ENCODE results near the gene NUTF2.

Gene NUTF2

GRCh38 chr16:67841816-67842508, 4.8 kb upstream of the NUTF2 start, which contains the start of gene THAP11:
TSS of gene THAP11 (plus strand) at chr16:67842320. CDS start at chr16:67842555, 235 bp downstream.
- Histone ChIP-seq H3K36me3 (ENCODE audit: control insufficient read depth, insufficient read depth, low read length) (no peaks in the 10 kb centered on the region), H3K27me3 (ENCODE audit: control insufficient read depth, insufficient read depth, low read length) (no peaks in the 10 kb centered on the region), H3K4me3 (ENCODE audit: low read depth, low read length) (peak within 1 kb of the TSS; percentile 97), H3K9me3 (ENCODE audit: control insufficient read depth, insufficient read depth, low read length) (no peaks in the 10 kb centered on the region), H3K9ac (ENCODE audit: low read depth, low read length) (peak within 1 kb of the TSS; percentile 98), H3K4me1 (ENCODE audit: control insufficient read depth, insufficient read depth, low read length) (peaks cover 25% of the 10 kb centered on the region)

GRCh38 chr16:67842509-67843342, 4.0 kb upstream of the NUTF2 start:
- Histone ChIP-seq H3K9ac (ENCODE audit: low read depth, low read length) (peak overlapping the region; percentile 65), H3K36me3 (ENCODE audit: control insufficient read depth, insufficient read depth, low read length) (no peaks in the 10 kb centered on the region), H3K27me3 (ENCODE audit: control insufficient read depth, insufficient read depth, low read length) (no peaks in the 10 kb centered on the region), H3K4me3 (ENCODE audit: low read depth, low read length) (peak overlapping the region; percentile 97), H3K9me3 (ENCODE audit: control insufficient read depth, insufficient read depth, low read length) (no peaks in the 10 kb centered on the region), H3K4me1 (ENCODE audit: control insufficient read depth, insufficient read depth, low read length) (peaks cover 25% of the 10 kb centered on the region)

DNA sequence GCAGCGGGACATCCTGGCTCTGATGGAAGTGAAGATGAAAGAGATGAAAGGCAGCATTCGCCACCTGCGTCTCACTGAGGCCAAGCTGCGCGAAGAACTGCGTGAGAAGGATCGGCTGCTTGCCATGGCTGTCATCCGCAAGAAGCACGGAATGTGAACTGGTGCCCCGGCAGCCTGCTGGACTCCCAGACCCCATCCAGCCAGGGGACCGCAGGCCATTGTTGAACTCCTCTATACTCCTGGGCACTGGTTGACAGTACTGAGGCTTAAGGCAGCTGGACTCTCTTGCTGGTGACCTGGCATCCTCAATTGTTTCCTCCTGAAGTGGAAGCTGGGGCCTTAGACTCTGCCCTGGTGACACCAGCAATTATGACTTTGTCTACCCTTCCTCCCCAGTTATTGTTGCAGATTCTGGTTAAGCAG, 3.4 kb upstream of the NUTF2 start:
- peak overlapping the region; percentile 97 for H3K4me3 ChIP-seq (ENCODE audit: low read depth, low read length)
- no peaks in the 10 kb centered on the region for H3K9me3 ChIP-seq (ENCODE audit: control insufficient read depth, insufficient read depth, low read length)
- H3K4me1 ChIP-seq (ENCODE audit: control insufficient read depth, insufficient read depth, low read length) = peaks cover 25% of the 10 kb centered on the region
- H3K9ac ChIP-seq (ENCODE audit: low read depth, low read length) = peak overlapping the region; percentile 3
- H3K36me3 ChIP-seq (ENCODE audit: control insufficient read depth, insufficient read depth, low read length) = no peaks in the 10 kb centered on the region
- no peaks in the 10 kb centered on the region for H3K27me3 ChIP-seq (ENCODE audit: control insufficient read depth, insufficient read depth, low read length)

DNA sequence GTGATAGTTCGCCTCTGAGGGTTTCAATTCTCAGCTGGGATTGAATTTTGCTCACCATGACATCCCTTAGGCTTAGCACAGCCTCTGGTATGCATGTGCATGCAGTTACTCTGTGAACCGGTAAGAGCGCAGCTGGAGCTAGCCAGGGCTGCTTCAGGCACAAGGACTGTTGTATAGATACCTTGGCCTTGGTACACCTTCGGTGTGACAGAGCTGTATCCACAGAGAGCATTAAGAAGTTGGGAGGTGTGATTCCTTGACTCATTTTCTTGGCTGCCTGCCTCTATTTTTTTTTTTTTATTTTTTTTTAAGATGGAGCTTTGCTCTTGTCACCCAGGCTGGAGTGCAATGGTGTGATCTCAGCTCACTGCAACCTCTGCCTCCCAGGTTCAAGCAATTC, 2.2 kb upstream of the NUTF2 start:
- H3K4me3 ChIP-seq (ENCODE audit: low read depth, low read length) = no peak overlapping the region

GRCh38 chr16:67845291-67846062, 1.3 kb upstream of the NUTF2 start:
- Histone ChIP-seq H3K4me3 (ENCODE audit: low read depth, low read length) (peak overlapping the region; percentile 87), H3K9ac (ENCODE audit: low read depth, low read length) (peak overlapping the region; percentile 70), H3K4me1 (ENCODE audit: control insufficient read depth, insufficient read depth, low read length) (peaks cover 25% of the 10 kb centered on the region), H3K9me3 (ENCODE audit: control insufficient read depth, insufficient read depth, low read length) (no peaks in the 10 kb centered on the region), H3K36me3 (ENCODE audit: control insufficient read depth, insufficient read depth, low read length) (no peaks in the 10 kb centered on the region), H3K27me3 (ENCODE audit: control insufficient read depth, insufficient read depth, low read length) (no peaks in the 10 kb centered on the region)

More for the DNA sequence above, 2.2 kb upstream of the NUTF2 start:
- no peaks in the 10 kb centered on the region for H3K27me3 ChIP-seq (ENCODE audit: control insufficient read depth, insufficient read depth, low read length)
- peaks cover 25% of the 10 kb centered on the region for H3K4me1 ChIP-seq (ENCODE audit: control insufficient read depth, insufficient read depth, low read length)
- no peak overlapping the region for H3K9ac ChIP-seq (ENCODE audit: low read depth, low read length)
- H3K36me3 ChIP-seq (ENCODE audit: control insufficient read depth, insufficient read depth, low read length) = no peaks in the 10 kb centered on the region
- no peaks in the 10 kb centered on the region for H3K9me3 ChIP-seq (ENCODE audit: control insufficient read depth, insufficient read depth, low read length)

DNA sequence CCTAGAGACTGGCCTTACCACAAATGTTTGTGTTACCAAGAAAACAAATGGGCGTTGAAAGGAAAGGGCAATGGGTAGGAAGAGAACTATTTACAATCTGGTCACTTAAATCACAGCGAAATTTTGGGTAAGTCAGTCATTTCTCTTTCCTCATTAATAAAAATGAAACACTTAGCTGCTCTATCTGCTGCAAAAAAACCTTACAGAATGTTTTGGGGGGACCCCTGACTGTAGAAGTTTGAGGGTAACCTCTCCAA, 742 bp upstream of the NUTF2 start:
- H3K36me3 ChIP-seq (ENCODE audit: control insufficient read depth, insufficient read depth, low read length) = no peaks in the 10 kb centered on the region
- H3K4me1 ChIP-seq (ENCODE audit: control insufficient read depth, insufficient read depth, low read length) = peaks cover 25% of the 10 kb centered on the region

GRCh38 chr16:67847064-67847861, 530 bp downstream of the NUTF2 start, which contains the start of gene CENPT:
TSS of gene CENPT (minus strand) at chr16:67847693. CDS start at chr16:67833859, 13,834 bp downstream.
- peaks cover 22% of the 10 kb centered on the region for H3K4me1 ChIP-seq (ENCODE audit: control insufficient read depth, insufficient read depth, low read length)
- no peaks in the 10 kb centered on the region for H3K9me3 ChIP-seq (ENCODE audit: control insufficient read depth, insufficient read depth, low read length)
- H3K27me3 ChIP-seq (ENCODE audit: control insufficient read depth, insufficient read depth, low read length) = no peaks in the 10 kb centered on the region
- peak within 1 kb of the TSS; percentile 87 for H3K4me3 ChIP-seq (ENCODE audit: low read depth, low read length)
- H3K36me3 ChIP-seq (ENCODE audit: control insufficient read depth, insufficient read depth, low read length) = no peaks in the 10 kb centered on the region
- H3K9ac ChIP-seq (ENCODE audit: low read depth, low read length) = peak within 1 kb of the TSS; percentile 89

More for the DNA sequence above, 742 bp upstream of the NUTF2 start:
- peak overlapping the region; percentile 87 for H3K4me3 ChIP-seq (ENCODE audit: low read depth, low read length)
- H3K9me3 ChIP-seq (ENCODE audit: control insufficient read depth, insufficient read depth, low read length) = no peaks in the 10 kb centered on the region
- no peaks in the 10 kb centered on the region for H3K27me3 ChIP-seq (ENCODE audit: control insufficient read depth, insufficient read depth, low read length)
- H3K9ac ChIP-seq (ENCODE audit: low read depth, low read length) = peak overlapping the region; percentile 70

DNA sequence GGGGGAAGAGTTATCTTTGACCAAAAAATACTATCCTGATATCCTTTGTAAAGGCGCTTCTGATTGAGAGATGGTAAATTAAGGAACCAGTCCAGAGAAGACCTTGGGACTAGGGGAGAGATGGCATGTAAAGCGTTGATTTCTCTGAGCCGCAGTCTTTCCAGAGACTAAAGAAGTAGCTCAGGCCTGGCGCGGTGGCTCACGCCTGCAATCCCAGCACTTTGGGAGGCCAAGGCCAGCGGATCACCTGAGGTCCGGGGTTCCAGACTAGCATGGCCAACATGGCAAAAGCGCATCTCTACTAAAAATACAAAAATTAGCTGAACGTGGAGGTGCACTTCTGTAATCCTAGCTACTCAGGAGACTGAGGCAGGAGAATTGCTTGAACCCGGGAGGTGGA, 1.4 kb downstream of the NUTF2 start:
- H3K27me3 ChIP-seq (ENCODE audit: control insufficient read depth, insufficient read depth, low read length) = no peaks in the 10 kb centered on the region
- H3K9me3 ChIP-seq (ENCODE audit: control insufficient read depth, insufficient read depth, low read length) = no peaks in the 10 kb centered on the region
- peak overlapping the region; percentile 87 for H3K4me3 ChIP-seq (ENCODE audit: low read depth, low read length)
- H3K9ac ChIP-seq (ENCODE audit: low read depth, low read length) = peak overlapping the region; percentile 89
- peaks cover 22% of the 10 kb centered on the region for H3K4me1 ChIP-seq (ENCODE audit: control insufficient read depth, insufficient read depth, low read length)
- H3K36me3 ChIP-seq (ENCODE audit: control insufficient read depth, insufficient read depth, low read length) = no peaks in the 10 kb centered on the region

DNA sequence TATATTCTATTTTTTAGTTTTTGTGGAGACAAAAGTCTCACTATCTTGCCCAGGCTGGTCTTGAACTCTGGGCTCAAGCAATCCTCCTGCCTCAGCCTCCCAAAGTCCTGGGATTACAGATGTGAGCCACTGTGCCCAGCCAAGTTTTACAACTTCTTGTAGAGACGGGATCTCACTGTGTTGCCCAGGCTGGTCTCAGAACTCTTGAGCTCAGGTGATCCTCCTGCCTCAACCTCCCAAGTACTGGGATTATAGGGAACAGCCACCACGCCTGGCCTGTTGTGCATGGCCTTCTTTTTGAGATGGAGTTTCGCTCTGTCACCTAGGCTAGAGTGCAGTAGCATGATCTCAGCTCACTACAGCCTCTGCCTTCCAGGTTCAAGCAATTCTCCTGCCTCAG, 6.9 kb downstream of the NUTF2 start:
- H3K9ac ChIP-seq (ENCODE audit: low read depth, low read length) = no peak overlapping the region
- peaks cover 16% of the 10 kb centered on the region for H3K4me1 ChIP-seq (ENCODE audit: control insufficient read depth, insufficient read depth, low read length)
- no peaks in the 10 kb centered on the region for H3K36me3 ChIP-seq (ENCODE audit: control insufficient read depth, insufficient read depth, low read length)

DNA sequence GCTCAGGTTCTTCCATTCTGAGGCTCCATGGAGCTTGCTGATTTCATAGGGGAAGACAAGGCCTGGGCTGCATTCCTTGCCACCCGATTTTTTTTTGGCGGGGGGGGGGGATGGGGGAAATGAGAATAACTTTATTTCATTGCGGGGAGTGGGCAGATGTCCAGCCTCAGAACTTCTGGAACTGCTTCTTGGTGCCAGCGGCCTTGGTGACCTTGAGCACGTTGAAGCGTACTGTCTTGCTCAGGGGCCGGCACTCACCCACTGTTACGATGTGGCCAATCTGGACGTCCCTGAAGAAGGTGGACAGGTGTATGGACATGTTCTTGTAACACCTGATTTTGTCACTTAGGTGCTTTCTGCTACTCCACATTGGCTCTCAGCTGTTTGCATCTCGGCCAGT, 9.1 kb downstream of the NUTF2 start:
- Histone ChIP-seq H3K9me3 (ENCODE audit: control insufficient read depth, insufficient read depth, low read length) (no peaks in the 10 kb centered on the region), H3K9ac (ENCODE audit: low read depth, low read length) (no peak overlapping the region), H3K27me3 (ENCODE audit: control insufficient read depth, insufficient read depth, low read length) (no peaks in the 10 kb centered on the region), H3K36me3 (ENCODE audit: control insufficient read depth, insufficient read depth, low read length) (peaks cover 3% of the 10 kb centered on the region), H3K4me1 (ENCODE audit: control insufficient read depth, insufficient read depth, low read length) (peaks cover 16% of the 10 kb centered on the region), H3K4me3 (ENCODE audit: low read depth, low read length) (no peak overlapping the region)

More for the DNA sequence above, 6.9 kb downstream of the NUTF2 start:
- H3K4me3 ChIP-seq (ENCODE audit: low read depth, low read length) = no peak overlapping the region
- H3K27me3 ChIP-seq (ENCODE audit: control insufficient read depth, insufficient read depth, low read length) = no peaks in the 10 kb centered on the region
- no peaks in the 10 kb centered on the region for H3K9me3 ChIP-seq (ENCODE audit: control insufficient read depth, insufficient read depth, low read length)
